CD4-positive, alpha-beta T cell treated with Interferon alpha-2 for 1 hour (primary cell): Measurements from ENCODE around the gene VAPB.
"Not testable (repeated sequence)": the region's sequence is repeated elsewhere in the genome, so short reads cannot be mapped to it uniquely, and the experiment has no call there.

ENCODE experiments used
- DNase-seq, 2 donors: peaks; one replicate each; pipeline ENCODE4 v3.0.0-alpha.2; 2020 to 2022

VAPB gene

GRCh38 chr20:58408603-58409246 is 19.7 kb downstream of the VAPB start:
- peak in 1 of 2 donors; percentile 60 for DNase-seq

GRCh38 chr20:58414216-58414615 is 25.2 kb downstream of the VAPB start:
- DNase-seq = not testable (repeated sequence)

DNA sequence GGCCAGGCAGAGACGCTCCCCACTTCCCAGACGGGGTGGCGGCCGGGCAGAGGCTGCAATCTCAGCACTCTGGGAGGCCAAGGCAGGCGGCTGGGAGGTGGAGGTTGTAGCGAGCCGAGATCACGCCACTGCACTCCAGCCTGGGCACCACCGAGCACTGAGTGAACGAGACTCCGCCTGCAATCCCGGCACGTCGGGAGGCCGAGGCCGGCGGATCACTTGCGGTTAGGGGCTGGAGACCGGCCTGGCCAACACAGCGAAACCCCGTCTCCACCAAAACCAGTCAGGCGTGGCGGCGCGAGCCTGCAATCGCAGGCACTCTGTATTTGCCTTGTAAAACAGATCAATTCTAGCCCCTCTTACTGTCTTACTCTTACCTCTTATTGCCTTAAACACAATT is 25.8 kb downstream of the VAPB start:
- not testable (repeated sequence) for DNase-seq

- DNase-seq = no peak
Measured at GRCh38 chr20:58416057-58416456, 27.0 kb downstream of the VAPB start.

DNA sequence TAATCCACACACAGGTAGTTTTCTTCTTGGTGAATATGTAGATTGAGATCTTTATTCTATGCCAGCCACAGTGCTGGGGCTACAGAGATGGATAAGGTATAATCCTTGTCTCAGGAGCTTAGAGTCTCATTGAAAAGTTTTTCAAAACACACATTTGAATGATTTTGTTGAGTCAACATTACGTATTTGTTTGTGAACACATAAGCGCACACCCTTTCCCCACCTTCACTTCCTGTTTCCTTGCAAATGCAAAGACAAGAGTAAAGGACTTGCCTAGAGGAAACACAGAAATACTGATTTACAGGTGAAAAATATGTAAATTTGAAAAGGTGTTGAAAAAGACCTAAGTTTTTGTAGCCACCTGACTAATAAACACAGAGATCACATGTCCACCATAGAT is 27.8 kb downstream of the VAPB start:
- peak; percentile 10 to 58 for DNase-seq

DNA sequence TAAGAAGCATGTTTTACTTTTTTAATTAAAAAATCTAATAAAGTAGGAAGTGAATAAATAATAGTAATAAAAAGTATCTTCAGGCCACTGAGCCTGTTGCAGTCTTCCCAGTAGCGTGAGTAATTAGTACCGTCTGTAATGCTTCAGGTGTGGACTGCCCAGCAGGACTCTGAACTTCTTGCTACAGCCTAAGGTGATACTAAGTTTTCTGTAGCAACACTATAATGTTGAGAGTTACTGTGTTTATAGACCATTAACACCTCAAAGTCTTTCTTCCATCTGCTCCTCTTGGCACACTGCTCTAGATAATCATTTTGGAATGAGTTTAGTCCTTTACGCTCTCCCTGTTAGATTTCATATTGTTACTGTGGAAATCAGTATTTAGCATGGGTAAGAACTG is 28.4 kb downstream of the VAPB start:
- no peak for DNase-seq

- DNase-seq = no peak
Measured at GRCh38 chr20:58418949-58419748, 30.1 kb downstream of the VAPB start.

GRCh38 chr20:58420798-58421496 is 31.9 kb downstream of the VAPB start:
- no peak for DNase-seq

DNA sequence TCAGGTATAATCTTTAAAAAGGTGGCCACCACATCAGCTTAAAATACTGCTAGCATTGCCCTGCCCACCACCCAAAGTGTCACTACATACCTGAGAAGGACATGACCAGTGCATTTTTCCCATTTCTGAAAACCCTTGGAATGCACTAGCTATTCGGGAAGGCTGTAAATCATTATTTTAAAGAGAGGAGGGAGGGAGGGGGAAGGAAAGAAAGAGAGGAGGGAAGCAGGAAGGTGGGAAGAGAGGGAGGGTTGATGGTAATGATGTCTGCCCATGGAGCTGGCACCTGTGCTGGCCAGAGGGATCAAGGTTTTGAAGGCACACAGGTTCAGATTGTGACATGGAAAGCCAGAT is 32.4 kb downstream of the VAPB start:
- no peak for DNase-seq

- DNase-seq = no peak
Measured at GRCh38 chr20:58424218-58424969, 35.4 kb downstream of the VAPB start.

- DNase-seq = not testable (repeated sequence)
Measured at GRCh38 chr20:58427571-58427970, 38.5 kb downstream of the VAPB start.

DNA sequence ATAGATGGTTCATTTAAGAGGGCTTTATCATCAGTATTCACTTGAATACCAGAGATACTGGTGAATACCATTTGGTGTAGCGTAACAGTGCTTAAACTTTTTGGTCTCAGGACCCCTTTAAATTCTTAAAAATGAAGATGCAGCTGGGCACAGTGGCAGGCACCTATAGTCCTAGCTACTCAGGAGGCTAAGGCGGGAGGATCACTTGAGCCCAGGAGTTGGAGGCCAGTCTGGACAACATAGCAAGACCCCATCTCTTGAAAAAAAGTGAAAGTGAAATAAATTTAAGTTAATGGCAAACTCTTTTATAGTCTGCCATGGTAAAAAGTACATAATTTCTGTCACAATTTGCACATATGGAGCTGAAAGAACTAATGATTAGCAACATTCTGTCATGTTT is 39.3 kb downstream of the VAPB start:
- DNase-seq = no peak

DNA sequence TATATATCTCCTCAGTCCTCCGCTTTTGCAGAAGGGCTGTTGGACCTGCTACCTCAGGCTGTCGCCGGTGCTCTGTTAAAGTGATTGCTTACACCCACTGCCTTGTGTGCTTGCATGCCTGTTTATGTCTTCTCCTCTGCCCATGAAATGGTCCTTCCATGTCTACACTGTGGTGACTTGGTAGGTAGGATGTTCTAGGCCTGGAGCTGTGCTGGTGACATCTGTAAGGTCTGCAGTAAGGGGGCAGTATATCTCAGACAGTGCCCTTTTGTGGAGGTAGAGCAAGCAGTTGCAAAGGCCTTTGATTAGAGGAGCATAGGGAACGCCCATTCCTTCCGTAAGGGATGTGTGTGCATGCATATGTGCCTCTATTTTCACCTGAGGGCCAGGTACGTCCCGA is 40.3 kb downstream of the VAPB start:
- no peak for DNase-seq

DNA sequence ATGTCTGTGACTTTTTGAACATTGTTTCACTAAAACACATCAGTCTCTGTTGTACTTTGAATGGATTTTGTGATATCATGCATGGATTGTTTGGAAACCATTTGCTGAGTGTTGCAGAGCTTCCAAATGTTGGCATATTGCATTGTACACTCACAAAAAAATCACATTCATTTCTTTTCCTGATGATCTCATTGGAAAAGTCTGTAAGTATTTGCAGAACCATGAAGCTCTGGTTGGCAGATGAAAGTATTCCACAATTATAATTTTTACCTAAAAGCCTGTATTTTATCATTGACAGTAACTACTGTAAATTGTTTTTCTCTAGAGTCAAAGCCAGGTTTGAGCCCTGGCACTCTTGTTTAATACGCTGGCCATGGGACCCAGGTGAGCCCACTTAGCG is 42.1 kb downstream of the VAPB start:
- DNase-seq = no peak

GRCh38 chr20:58432186-58432954 is 43.3 kb downstream of the VAPB start:
- no peak for DNase-seq

- DNase-seq = no peak
Measured at GRCh38 chr20:58433029-58433647, 44.1 kb downstream of the VAPB start.

DNA sequence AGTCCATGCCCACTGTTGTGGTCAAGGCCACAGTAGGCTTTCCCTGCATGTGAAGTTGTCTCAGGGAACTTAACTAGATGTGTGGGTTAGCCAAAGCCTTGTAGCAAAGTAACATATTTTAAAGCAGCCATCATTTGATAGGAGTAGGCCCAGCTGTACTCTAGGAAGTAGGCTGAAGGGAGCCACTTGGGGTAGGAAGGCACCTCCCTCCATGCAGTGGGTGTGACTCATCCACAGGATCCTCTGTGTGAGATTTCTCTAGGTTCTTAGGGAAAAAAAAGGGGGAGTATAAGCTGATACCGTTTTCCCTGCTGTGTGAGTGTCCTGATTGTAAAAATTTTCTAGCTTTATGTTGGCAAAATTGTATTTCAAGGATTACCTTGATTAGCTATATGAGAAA is 44.7 kb downstream of the VAPB start:
- DNase-seq = no peak

- no peak for DNase-seq
Measured at GRCh38 chr20:58434326-58434725, 45.3 kb downstream of the VAPB start.

- no peak for DNase-seq
Measured at GRCh38 chr20:58435237-58435636, 46.2 kb downstream of the VAPB start.

DNA sequence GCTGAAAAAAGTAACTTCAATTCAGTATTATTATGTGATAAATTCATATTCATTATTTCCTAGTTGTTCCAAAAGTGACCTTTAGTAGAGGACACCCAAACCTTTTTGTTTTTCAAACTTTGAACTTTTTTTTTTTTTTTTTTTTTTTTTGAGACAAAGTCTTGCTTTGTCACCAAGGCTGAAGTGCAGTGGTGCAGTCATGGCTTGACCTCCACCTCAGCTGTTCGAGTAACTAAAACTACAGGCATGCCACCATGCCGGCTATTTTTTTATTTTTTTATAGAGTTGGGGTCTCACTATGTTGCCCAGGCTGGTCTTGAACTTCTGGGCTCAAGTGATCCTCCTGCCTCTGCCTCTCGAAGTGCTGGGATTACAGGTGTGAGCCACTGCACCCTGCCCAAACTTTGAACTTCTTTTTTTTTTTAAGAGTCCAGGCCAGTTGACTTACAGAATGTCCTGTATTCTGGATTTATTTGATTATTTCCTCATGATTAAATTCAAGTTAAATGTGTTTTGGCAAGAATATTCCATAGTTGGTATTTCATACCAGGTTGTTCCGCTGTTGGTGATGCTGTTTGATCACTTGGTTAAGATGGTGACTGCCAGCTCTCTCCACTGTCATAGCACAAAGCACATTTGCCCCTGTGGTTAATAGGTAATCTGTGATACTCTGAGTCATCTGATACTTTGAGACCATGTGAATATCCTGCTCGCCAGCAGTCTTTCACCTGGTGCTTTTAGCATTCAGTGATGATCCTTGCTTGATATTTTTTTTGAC is 48.0 kb downstream of the VAPB start:
- DNase-seq = no peak
